ENCODE measurements around the gene SORCS1.

SORCS1 gene

DNA sequence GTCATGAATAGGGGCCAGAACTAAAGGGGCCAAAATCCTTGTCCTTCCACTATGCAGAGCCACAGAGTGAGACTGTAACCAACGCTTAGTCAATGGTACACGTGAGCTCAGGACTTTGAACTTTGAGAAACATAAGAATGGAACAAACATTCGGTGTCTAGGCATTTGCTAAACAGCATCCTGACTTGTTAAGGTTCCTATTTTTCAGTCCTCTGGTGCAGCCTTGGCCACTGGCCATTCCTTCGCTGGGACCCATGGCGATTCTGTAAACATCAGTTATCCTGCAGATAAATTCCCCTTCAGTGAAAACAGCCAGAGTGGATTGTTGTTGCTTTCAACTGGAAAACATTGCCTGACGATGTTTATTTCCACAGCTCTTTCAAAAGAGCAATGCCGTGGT lies 266.8 kb downstream of the SORCS1 start:
- DNase-seq (ENCODE audit: low spot score) = no peak

DNA sequence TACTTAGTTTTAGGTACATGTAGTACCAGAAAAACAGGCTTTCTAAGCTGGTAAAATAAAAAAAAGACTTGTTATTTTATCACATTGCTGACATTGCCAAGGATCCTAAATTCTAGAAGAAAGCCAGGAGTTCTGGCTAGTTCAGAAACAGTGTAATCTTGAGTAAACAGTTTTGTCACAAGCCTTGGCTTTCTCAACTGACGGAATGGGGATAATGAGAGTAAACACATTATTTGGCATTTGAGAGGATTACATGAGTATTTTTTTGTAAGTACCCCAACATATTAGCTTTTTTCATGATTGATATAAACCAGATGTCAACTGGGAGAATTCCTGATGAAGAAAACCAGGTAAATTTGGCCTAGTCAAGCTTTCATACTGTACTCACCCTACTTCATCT lies 269.8 kb downstream of the SORCS1 start:
- DNase-seq (ENCODE audit: low spot score) = no peak

DNA sequence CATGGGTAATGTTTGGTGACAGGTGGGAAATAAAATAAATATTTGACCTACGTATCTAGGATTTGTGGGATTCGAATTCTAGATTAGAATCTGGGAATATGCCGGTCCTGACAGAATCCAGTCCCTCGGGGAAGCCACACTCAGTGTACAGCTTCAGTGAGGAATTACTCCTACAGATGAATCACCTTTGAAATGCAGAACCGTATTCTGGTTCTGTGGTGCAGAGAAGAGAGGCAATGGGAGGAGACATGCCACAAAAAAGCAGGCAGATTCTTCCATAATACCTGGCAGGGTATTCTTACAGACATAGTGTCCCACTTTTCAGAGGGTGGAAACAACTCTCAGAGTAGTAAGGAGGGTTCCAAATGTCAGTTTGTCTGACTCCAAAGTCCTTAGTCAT lies 286.9 kb downstream of the SORCS1 start:
- DNase-seq (ENCODE audit: low spot score) = no peak

DNA sequence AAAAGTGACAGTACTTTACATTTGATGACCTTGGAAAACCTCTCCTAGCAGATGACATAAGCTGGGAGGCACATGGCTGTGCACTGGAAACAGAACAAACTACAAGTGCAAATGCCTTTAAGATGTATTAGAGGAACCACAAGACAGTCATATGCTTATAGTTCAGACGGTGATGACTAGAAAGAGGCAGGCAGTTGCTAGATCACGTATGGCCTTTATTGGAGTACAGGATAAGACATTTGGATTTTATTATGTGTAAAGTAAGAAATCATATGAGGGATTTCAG lies 290.0 kb downstream of the SORCS1 start:
- DNase-seq (ENCODE audit: low spot score) = no peak

DNA sequence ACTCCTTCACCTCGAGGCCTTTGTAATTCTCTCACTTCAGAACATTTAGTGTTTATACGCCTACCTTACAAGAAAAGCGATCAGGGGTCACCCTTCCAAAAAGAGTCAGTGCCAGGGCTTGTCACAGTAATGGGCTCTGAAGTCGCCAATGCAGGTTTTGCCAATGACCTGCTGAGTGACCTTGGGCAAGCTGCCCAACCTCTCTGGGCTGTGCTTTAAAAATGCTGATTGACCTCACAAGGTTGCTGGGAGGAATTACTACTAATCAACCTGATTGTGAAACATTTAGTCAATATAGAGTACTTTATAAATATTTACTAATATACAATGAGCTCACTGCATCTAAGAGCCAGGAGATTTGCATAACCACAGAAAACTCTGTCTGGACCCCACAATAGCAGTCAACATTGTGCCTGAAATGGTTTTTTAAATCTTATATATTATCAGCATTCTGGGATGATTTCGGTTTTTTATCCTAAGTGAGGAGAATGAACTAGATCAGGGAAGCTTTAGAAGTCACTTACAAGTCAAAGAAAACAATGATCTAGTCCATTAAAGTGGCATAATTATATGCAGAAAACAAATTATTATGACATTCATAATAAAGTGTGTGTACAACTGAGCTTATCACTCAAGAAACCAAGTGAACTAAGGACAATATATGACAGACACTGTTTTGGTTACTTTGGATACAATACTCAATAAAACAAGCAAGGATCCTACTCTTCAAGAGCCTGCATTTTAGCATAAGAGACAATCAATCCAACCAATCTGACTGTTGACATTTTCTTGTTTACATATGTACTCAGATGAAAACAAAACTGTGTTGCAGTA lies 290.5 kb downstream of the SORCS1 start:
- no peak for DNase-seq (ENCODE audit: low spot score)

DNA sequence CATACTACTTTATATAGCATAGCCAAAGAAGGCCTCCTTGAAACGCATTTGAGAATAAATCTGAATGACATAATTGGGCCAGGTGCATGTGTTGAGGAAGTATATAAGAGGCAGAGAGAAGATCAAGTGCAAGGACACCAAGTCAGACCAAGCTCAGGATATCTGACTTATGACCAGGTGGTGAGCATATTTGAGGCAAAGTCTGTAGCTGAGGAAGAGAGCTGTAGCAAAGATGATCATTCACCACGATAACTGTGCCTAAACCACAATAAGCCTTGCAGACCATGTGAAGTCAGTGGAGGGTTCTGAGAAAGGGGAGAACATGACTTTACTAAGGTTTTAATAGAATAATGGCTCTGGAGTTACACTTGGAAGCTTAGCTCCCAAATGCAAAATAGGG lies 292.3 kb downstream of the SORCS1 start:
- no peak for DNase-seq (ENCODE audit: low spot score)

DNA sequence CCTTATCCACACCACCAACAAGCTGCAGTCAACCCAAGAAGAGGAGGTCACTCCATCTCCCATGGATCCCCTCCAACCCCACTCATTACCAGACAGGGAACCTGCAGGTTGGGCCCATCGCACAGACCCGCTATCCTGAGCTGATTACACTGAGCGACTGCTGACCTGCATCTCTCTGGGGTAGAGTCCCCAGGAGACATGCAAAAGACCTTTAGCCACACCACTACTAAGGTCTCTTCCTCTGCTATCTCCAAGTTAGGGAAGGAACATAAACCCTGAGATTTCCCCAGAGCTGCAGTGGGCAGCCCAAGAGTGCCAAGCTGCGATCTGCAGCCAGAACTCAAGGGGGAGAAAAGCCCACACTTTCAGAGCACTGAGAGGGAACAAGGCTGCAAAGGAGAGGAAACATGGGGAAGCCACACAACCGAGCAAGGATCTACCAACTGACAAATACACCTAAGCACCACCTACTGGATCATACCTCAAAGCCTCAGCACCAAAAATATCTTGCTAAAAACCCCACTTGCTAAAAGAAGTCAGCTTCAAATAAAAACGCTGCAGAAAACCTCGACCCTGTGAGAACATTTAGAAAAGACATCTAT lies 298.2 kb downstream of the SORCS1 start:
- no peak for DNase-seq (ENCODE audit: low spot score)

DNA sequence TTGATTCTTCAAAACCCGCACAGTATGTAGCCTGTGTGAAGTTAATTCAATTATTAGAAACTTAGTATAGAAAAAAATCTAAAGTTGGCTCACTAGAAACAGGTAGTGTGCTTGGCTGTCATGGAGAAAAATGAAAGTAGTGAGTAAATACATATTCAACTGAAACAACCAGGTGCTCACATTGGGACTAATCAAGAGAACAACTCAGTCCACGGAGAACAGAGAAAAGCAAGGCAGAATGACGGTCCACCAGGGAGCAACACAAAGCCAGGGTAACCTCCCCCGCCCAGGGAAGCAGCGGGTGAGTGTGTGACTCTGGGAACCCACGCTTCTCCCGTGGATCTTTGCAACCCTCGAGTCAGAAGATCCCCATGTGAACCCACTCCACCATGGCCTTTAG lies 300.5 kb downstream of the SORCS1 start:
- no peak for DNase-seq (ENCODE audit: low spot score)

DNA sequence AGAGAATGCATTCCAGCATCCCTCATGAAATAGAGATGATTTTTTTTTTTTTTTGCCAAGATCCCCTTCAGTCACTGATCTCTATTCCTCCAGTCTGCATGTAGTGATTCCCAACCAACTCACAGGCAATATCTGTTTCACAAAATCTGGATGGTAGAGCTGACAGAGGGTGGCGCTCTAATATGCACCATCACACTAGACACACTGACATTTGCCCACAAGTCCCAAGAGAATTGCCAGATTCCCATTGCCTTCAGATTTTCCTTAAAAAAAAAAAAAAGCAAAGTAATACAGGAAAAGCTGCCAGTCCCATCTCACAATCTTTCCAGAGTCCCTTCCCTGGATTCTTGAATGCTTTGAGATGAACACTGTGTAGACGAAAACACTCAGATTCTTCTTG lies 301.0 kb downstream of the SORCS1 start:
- DNase-seq (ENCODE audit: low spot score) = no peak

DNA sequence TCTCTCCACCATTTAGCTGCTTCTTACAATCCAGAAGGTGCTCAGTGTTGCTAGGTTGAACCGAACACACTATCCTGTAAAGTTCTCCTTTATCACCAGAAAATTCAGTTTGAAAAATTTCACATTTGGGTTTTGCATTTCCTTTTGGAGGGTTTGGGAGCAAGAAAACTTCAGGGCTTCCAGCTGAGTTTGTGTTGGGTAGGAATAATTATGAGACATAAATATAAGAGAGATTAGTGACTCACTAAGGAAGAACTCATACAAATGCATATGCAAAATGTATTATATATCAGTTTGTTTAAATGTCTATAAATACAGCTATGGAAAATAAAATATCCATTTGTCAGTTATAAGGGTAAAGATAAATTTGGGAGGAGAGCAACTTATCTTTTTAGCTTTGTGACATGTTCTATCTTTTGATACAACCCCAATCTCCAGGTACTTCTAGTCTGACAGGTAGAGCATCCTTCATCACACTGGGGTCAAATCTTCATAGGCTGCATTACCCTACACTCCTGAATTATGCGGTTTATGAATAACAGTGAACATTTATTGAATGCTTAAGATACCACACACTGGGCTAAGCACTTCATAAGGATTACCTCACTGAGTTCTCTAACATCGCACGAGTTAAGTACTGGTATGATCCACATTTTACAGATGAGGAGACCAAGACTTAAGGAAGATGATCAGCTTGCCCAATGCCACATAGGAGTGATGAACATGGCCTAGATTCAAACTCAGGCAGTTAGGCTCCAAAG lies 304.4 kb downstream of the SORCS1 start:
- no peak for DNase-seq (ENCODE audit: low spot score)

DNA sequence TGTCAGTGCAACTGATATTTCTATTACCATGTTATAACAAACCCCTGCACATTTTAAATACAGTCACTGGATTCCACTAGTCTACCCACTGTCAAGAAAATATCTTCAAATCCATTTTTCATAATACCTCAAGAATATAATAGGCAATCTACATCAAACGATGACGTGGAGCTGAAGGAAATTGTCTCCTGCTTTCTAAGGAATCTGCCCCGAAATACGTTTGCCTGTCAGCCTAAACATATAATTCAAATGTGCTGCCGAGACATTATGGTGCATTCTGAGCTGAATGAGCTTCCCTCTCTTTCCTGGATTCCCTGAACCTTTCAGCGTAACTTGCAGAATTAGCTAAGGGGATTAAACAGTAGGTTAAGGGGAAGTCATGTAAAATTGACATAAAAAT lies 306.8 kb downstream of the SORCS1 start:
- no peak for DNase-seq (ENCODE audit: low spot score)

DNA sequence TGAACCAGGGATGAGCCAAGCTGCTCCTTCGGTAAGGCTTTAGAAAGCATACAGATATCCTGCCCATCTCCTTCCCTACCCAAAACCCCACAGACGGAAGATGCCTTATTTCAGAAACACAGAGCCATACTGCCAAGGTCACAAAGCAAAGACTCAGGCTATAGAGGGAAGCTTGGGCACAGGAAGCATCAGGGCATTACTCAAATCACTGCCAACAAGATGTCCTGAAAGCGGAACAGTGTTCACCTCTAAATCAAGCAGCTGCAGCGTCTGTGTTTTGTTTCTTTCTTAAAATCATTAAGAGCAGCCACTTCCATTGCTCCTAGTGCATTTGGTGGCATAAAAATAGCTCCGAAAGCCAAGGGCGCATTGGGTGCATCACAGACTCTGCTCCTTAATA lies 307.3 kb downstream of the SORCS1 start:
- no peak for DNase-seq (ENCODE audit: low spot score)

DNA sequence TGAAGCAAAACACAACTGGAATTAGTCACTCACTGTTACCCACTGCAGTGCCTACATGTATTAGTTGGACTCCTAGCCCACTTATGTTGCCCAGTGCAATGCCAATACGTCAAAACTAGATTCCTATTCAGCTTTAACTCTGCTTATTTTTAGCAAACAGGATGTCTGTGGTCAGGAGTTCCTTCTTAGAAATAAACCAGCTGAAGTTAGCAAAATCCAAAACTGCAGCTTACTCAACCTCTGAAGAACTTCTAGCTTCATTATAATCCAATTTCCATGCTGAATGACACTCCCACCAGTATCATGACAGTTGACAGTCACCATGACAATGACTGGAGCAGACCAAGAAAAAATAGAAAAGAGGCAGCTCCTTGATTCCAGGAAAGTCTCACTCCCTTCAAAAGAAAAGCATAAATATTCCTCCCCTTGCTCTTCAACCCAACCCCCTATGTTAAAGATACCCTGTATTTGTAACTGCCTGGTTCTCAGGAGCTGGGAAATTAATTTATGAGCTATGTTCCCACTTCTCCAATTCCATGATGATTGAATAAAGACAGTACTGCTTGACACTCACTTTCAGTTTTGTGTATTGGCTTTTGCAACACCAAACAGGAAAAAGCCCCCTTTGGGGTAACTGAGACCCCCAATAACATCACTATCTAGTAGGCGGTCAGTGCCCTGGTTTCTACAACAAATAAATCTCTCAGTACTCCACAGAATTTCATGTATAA lies 327.4 kb downstream of the SORCS1 start:
- DNase-seq (ENCODE audit: low spot score) = no peak

DNA sequence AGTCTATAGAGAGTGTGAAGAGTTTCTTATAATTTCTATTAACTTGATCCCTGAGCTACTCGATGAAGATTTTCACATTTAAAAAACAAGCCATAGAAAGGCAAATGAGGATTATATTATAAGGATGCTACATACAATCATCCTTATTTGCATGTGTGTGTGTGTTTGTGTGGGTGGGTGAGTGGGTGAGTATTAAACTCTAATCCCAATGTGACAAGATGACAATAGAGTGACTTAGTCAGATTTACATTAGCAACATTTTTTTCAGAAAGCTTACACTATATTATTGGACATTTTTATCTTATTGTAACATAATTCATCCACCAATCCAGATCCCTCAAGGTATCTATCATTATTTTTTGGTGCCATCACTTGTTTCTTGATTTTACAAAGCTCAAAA lies 331.7 kb downstream of the SORCS1 start:
- no peak for DNase-seq (ENCODE audit: low spot score)

DNA sequence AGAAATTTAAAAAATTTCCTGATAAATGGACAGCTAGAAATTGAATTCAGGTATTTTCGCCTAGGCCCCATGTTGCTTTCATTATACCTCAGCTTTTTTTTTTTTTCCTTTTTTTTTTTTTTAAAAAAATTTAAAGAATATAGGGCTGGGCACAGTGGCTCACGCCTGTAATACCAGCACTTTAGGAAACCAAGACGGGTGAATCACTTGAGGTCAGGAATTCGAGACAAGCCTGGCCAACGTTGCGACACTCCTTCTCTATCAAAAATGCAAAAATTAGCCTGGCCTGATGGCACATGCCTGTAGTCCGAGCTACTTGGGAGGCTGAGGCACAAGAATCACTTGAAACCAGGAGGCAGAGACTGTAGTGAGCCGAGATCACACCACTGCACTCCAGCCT lies 334.0 kb downstream of the SORCS1 start:
- DNase-seq (ENCODE audit: low spot score) = no peak

DNA sequence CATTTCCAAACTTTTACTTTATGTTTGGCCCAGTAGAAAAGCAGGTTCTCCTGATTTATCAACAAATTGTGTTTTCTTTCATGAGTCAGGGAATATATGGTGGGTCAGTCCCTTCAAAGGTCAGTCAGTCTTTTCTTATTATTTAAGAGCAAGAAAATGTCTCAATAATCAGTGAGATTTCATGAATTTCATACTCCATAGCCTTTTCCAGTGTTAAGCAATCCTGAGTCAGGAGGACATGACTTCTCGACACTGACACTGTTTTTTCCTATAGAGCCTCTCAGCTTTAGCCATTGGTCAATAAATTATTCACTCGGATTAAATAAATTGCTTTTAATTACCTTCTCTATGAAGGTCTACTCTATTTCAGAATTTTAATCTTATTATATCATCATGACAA lies 334.5 kb downstream of the SORCS1 start:
- no peak for DNase-seq (ENCODE audit: low spot score)

DNA sequence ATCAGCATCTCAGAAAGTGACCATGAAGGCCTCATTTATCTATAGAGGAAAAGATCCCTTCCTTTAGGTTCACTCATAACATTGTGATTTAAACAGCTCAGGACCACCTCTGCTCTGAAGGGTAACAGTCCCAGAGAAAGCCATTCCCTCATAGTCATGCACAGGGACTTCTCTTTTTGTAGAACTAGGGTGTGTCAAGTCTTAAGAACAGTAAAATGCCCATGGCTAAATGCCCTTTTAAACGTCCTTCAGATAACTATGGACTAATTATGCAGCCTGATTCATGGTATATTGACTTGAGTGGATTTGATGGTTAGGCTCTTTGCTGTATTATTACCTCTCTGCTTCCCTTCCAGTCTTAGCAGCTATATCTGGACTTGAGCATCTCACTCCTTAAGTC lies 337.8 kb downstream of the SORCS1 start:
- no peak for DNase-seq (ENCODE audit: low spot score)

DNA sequence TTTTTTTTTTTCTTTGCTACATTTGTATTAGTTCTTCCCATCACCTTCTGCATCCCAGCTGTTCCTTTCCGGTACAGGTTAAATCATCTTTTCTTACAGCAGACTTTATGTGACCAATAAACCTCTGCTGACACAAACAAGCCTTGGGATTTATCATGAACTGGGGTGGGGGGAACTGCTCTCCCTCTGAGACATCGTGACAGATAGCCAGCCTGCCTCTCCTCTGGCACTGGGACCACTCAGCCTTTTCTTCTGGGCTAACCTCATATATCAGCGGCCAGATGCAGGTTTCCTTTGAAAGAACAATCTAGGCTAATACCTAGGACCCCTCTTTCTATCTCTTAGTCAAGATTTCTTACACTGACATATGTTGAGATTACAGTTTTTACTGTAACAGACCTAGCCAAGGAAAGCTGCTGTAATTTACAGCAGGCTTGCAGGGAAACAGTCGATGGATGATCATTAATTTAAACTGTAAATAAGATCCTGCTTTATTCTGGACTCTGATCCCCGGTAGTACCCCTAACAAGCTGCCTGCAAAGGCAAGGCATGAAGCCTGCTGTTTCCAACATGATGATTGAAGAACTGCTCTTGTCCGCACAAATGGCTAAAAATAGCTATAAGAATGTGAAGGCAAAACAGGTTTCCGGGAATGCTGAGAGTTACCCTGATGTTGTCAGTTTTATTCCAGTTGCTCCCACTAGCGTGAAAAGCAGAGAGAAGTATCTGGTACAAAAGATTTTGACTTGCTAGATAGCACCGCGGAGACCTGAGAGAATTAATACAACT lies 338.7 kb downstream of the SORCS1 start:
- no peak for DNase-seq (ENCODE audit: low spot score)

DNA sequence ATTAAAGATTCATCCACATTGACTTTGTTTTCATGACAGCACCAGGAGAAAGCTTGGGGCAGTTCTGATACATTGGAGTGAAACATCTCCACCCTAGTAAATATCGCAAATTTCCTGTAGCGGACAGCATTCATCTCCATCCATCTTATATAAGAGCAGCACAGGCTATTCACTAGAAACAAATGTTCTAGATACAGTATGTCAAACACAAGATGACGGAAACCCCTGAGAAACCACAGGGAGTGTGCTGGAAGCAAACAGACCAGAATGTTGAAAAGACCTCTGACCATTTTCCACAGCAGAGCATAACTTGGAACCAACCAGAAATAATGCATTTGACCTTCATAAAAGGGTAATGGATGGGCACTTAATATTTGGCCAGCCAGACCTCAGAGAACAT lies 343.9 kb downstream of the SORCS1 start:
- DNase-seq (ENCODE audit: low spot score) = no peak

DNA sequence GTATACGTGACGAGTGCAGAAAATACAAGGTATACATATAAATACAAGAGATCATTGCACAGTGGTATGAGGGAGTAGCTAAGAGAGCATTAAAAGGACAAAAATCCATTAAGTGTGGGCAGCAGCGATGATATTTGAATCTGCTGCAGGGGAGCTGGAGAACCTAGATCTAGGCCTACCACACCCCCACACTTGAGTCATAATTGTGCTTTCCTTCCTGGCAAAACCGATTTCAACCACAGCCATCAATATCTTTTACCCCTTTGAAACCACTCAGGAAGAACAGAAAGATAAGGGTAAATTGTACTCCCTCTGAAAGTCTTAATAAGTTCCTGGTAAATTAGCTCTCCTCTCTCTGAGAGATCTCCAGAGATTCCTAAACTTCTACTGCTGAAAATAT lies 345.0 kb downstream of the SORCS1 start:
- DNase-seq (ENCODE audit: low spot score) = no peak

DNA sequence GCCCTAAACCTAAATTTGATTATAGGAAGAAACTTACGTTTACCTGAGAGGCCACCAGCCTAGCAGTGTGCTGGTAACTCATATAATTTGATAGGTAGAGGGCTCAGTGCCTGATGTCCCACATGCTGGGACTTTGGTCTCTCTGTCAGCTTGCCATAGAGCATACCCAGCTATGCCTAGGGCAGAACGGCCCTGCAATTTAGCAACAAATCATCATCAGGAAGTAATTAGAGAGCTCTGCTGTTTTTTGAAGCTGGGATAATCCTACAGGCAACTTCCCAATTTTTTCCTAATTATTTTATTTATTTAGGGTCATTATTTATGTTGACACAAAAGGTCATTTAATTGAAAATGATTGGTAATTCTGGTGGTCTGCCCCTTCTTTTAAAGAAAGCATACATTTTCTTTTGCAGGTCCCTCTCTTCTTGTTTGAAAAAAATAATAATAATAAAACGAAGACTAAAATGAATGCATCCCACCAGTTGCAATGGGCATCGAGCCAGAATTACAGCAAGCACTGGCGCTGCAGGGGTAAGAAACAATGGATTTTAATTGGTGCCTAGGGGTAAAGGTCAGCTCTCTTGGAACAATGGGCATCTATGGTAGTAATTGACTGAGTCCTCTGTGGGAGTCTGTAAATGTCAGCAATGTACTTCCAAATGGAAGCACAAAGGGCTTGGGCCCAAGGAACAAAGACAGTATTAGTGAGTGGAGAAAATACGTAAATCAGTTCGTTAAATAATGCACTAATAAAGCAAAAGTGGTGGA lies 348.0 kb downstream of the SORCS1 start:
- DNase-seq (ENCODE audit: low spot score) = no peak

All from RKO (cell line).